Hepatocyte (in vitro differentiated cells): ENCODE data around the gene MACF1. TPM values are rescaled to one million over a fixed set of nuclear protein-coding genes. Genes with fewer than 3 reads are reported as not detected.

ENCODE experiments used
- DNase-seq: peaks from one replicate; pipeline ENCODE4 v3.0.0-alpha.2; 2016; ENCODE audit warnings: low spot score
- H2AFZ ChIP-seq: fragments of 200-600 bp; sonication (generic); 2 replicates; pipeline ENCODE4 v1.6.0; 2016; ENCODE audit warnings: antibody characterized with exemption, mild to moderate bottlenecking
- H3K27ac ChIP-seq: fragments of 200-600 bp; sonication (generic); 2 replicates; pipeline ENCODE4 v1.5.1; 2016; ENCODE audit warnings: mild to moderate bottlenecking
- H3K27me3 ChIP-seq: fragments of 200-600 bp; sonication (generic); 2 replicates; pipeline ENCODE4 v1.6.1; 2016
- H3K36me3 ChIP-seq: fragments of 200-600 bp; sonication (generic); replicated peaks from 2 replicates; pipeline ENCODE4 v1.5.1; 2016; ENCODE audit warnings: low read depth; ENCODE audit not compliant: insufficient read depth
- H3K4me1 ChIP-seq: fragments of 200-600 bp; sonication (generic); 2 replicates; pipeline ENCODE4 v1.5.1; 2016; ENCODE audit warnings: mild to moderate bottlenecking, moderate library complexity; ENCODE audit not compliant: insufficient read depth
- H3K4me2 ChIP-seq: fragments of 200-600 bp; sonication (generic); 2 replicates; pipeline ENCODE4 v1.6.0; 2016
- H3K4me3 ChIP-seq: fragments of 200-600 bp; sonication (generic); 2 replicates; pipeline ENCODE4 v1.5.1; 2016; ENCODE audit warnings: mild to moderate bottlenecking
- H3K79me2 ChIP-seq: fragments of 200-600 bp; sonication (generic); 2 replicates; pipeline ENCODE4 v1.6.0; 2017; ENCODE audit warnings: mild to moderate bottlenecking
- H3K9me2 ChIP-seq: fragments of 200-600 bp; sonication (generic); replicated peaks from 2 replicates; pipeline ENCODE4 v1.6.0; 2017; ENCODE audit warnings: mild to moderate bottlenecking; ENCODE audit not compliant: insufficient read depth
- H3K9me3 ChIP-seq: fragments of 200-600 bp; sonication (generic); 2 replicates; pipeline ENCODE4 v1.5.1; 2016; ENCODE audit warnings: low read depth, mild to moderate bottlenecking
- H4K20me1 ChIP-seq: fragments of 200-600 bp; sonication (generic); 2 replicates; pipeline ENCODE4 v1.6.0; 2016; ENCODE audit warnings: mild to moderate bottlenecking; ENCODE audit not compliant: insufficient read depth, poor library complexity, severe bottlenecking
- CTCF ChIP-seq: fragments of 200-600 bp; sonication (generic); IDR thresholded peaks from 2 replicates; pipeline ENCODE4 v1.5.1; 2016; ENCODE audit warnings: antibody characterized with exemption, mild to moderate bottlenecking; ENCODE audit not compliant: poor library complexity
- EZH2 ChIP-seq: fragments of 200-600 bp; sonication (generic); IDR thresholded peaks from 2 replicates; pipeline ENCODE4 v1.6.1; 2016; ENCODE audit warnings: antibody characterized with exemption, mild to moderate bottlenecking, borderline replicate concordance
- EZH2phosphoT487 ChIP-seq: fragments of 200-600 bp; sonication (generic); IDR thresholded peaks from one replicate; pipeline ENCODE4 v1.6.1; 2018; ENCODE audit warnings: antibody characterized with exemption, mild to moderate bottlenecking, low read depth, moderate library complexity; ENCODE audit not compliant: unreplicated experiment, severe bottlenecking
- WGBS: methylation state at CpG from one replicate; pipeline ENCODE4 v1.1.6; 2016; ENCODE audit warnings: low lambda C conversion rate; ENCODE audit errors: missing lambda C conversion rate; 5-methylcytosine and 5-hydroxymethylcytosine counted together
- polyA plus RNA-seq: library from polyadenylated mRNA; unstranded; fragments of >200 nt; fragmentation: Nextera tagmentation; extraction: Ambion mirVana; gene quantifications from 2 replicates; pipeline ENCODE4 v1.2.1, GENCODE V29; 2016
- total RNA-seq: library from RNA; depleted of rRNA; stranded (reverse); fragments of >200 nt; gene quantifications from 2 replicates; pipeline ENCODE4 v1.2.3, GENCODE V29; 2014

Gene MACF1
- total and polyA plus RNA-seq, 2 experiments from 2014 or later: 47.1 to 136 TPM

GRCh38 chr1:39262802-39263201 lies 58.3 kb downstream of the MACF1 start:
- WGBS: 92% methylated on average over 4 of the region's 4 CpGs
- Histone ChIP-seq H3K9me2 (no peaks in the 10 kb centered on the region), H3K9me3 (no peaks in the 10 kb centered on the region), H3K4me1 (peaks cover 1% of the 10 kb centered on the region), H3K27ac (no peak overlapping the region), H2AFZ (no peak overlapping the region), H4K20me1 (no peaks in the 10 kb centered on the region), H3K36me3 (no peaks in the 10 kb centered on the region), H3K4me2 (no peak overlapping the region), H3K4me3 (no peak overlapping the region), H3K27me3 (no peaks in the 10 kb centered on the region), H3K79me2 (peaks cover 43% of the 10 kb centered on the region)
- TF ChIP-seq EZH2: no peak
- no peak for TF ChIP-seq CTCF
- no peak for TF ChIP-seq EZH2phosphoT487
- no peak for DNase-seq

GRCh38 chr1:39266269-39266668 lies 61.8 kb downstream of the MACF1 start:
- Histone ChIP-seq H3K79me2 (peaks cover 61% of the 10 kb centered on the region), H3K27ac (no peak overlapping the region), H3K27me3 (no peaks in the 10 kb centered on the region), H3K4me1 (peaks cover 17% of the 10 kb centered on the region), H4K20me1 (no peaks in the 10 kb centered on the region), H3K4me2 (no peak overlapping the region), H2AFZ (no peak overlapping the region), H3K36me3 (no peaks in the 10 kb centered on the region), H3K9me3 (no peaks in the 10 kb centered on the region), H3K4me3 (no peak overlapping the region), H3K9me2 (no peaks in the 10 kb centered on the region)
- no peak for TF ChIP-seq EZH2
- peak; percentile 46 for TF ChIP-seq CTCF
- DNase-seq: peak; percentile 15
- 37% methylated on average over 1 of the region's 1 CpG for WGBS

GRCh38 chr1:39266792-39267191 lies 62.3 kb downstream of the MACF1 start:
- H3K79me2 ChIP-seq: peaks cover 66% of the 10 kb centered on the region
- TF ChIP-seq CTCF: no peak
- no peak for TF ChIP-seq EZH2
- no peaks in the 10 kb centered on the region for H3K36me3 ChIP-seq
- no peaks in the 10 kb centered on the region for H3K9me3 ChIP-seq
- no peak overlapping the region for H3K4me2 ChIP-seq
- 88% methylated on average over 1 of the region's 1 CpG for WGBS
- peaks cover 2% of the 10 kb centered on the region for H4K20me1 ChIP-seq
- H3K27me3 ChIP-seq: no peaks in the 10 kb centered on the region
- no peak for DNase-seq
- no peak overlapping the region for H3K27ac ChIP-seq
- no peak overlapping the region for H3K4me3 ChIP-seq
- H3K4me1 ChIP-seq: peaks cover 20% of the 10 kb centered on the region
- no peaks in the 10 kb centered on the region for H3K9me2 ChIP-seq
- H2AFZ ChIP-seq: no peak overlapping the region

GRCh38 chr1:39268112-39268581 lies 63.7 kb downstream of the MACF1 start:
- Histone ChIP-seq H3K9me3 (no peaks in the 10 kb centered on the region), H3K9me2 (no peaks in the 10 kb centered on the region), H3K27me3 (no peaks in the 10 kb centered on the region), H3K4me1 (peaks cover 29% of the 10 kb centered on the region), H3K4me2 (peak overlapping the region; percentile 72), H2AFZ (no peak overlapping the region), H4K20me1 (peaks cover 2% of the 10 kb centered on the region), H3K27ac (peak overlapping the region; percentile 70), H3K4me3 (no peak overlapping the region), H3K79me2 (peaks cover 68% of the 10 kb centered on the region), H3K36me3 (no peaks in the 10 kb centered on the region)
- peak; percentile 49 for DNase-seq
- TF ChIP-seq EZH2 (no peak), CTCF (no peak), EZH2phosphoT487 (no peak)
- 30% methylated on average over 8 of the region's 8 CpGs for WGBS
